ENCODE results near the gene MCRIP2.

Gene MCRIP2

GRCh38 chr16:648781-649589 lies 7.4 kb downstream of the MCRIP2 start, which contains the start of gene WDR90:
Gene WDR90, plus strand, starts transcription at chr16:649365. Its CDS starts 52 bp downstream, at chr16:649417.
- Mint-ChIP-seq H3K36me3 (no peaks in the 10 kb centered on the region), H3K4me1 (peaks cover 8% of the 10 kb centered on the region), H3K9me3 (no peaks in the 10 kb centered on the region), H3K27me3 (no peaks in the 10 kb centered on the region), H3K27ac (peak within 1 kb of the TSS; percentile 62), H3K4me3 (peak within 1 kb of the TSS; percentile 82)

- no peaks in the 10 kb centered on the region for H3K36me3 Mint-ChIP-seq
- H3K27me3 Mint-ChIP-seq, result no peaks in the 10 kb centered on the region
- no peak overlapping the region for H3K27ac Mint-ChIP-seq
- H3K4me3 Mint-ChIP-seq, result peak overlapping the region; percentile 77
- peaks cover 1% of the 10 kb centered on the region for H3K4me1 Mint-ChIP-seq
- no peaks in the 10 kb centered on the region for H3K9me3 Mint-ChIP-seq
Observed at GRCh38 chr16:649631-650030, 8.0 kb downstream of the MCRIP2 start.

- no peaks in the 10 kb centered on the region for H3K9me3 Mint-ChIP-seq
- H3K4me1 Mint-ChIP-seq, result no peaks in the 10 kb centered on the region
- H3K27ac Mint-ChIP-seq, result no peak overlapping the region
- H3K4me3 Mint-ChIP-seq, result no peak overlapping the region
- H3K27me3 Mint-ChIP-seq, result no peaks in the 10 kb centered on the region
- H3K36me3 Mint-ChIP-seq, result no peaks in the 10 kb centered on the region
Observed at GRCh38 chr16:651844-652243, 10.2 kb downstream of the MCRIP2 start.

GRCh38 chr16:652454-653305 lies 11.1 kb downstream of the MCRIP2 start:
- Mint-ChIP-seq H3K4me1 (no peaks in the 10 kb centered on the region), H3K27me3 (no peaks in the 10 kb centered on the region), H3K36me3 (no peaks in the 10 kb centered on the region), H3K4me3 (no peak overlapping the region), H3K27ac (no peak overlapping the region), H3K9me3 (no peaks in the 10 kb centered on the region)

- H3K9me3 Mint-ChIP-seq, result no peaks in the 10 kb centered on the region
- no peaks in the 10 kb centered on the region for H3K27me3 Mint-ChIP-seq
- H3K27ac Mint-ChIP-seq, result no peak overlapping the region
- no peaks in the 10 kb centered on the region for H3K4me1 Mint-ChIP-seq
- H3K36me3 Mint-ChIP-seq, result no peaks in the 10 kb centered on the region
- no peak overlapping the region for H3K4me3 Mint-ChIP-seq
Observed at GRCh38 chr16:654034-654433, 12.4 kb downstream of the MCRIP2 start.

- no peaks in the 10 kb centered on the region for H3K27me3 Mint-ChIP-seq
Observed at GRCh38 chr16:657487-657886, 15.9 kb downstream of the MCRIP2 start.

GRCh38 chr16:658679-659571 lies 17.3 kb downstream of the MCRIP2 start:
- no peak overlapping the region for H3K4me3 Mint-ChIP-seq
- no peaks in the 10 kb centered on the region for H3K9me3 Mint-ChIP-seq
- H3K36me3 Mint-ChIP-seq, result no peaks in the 10 kb centered on the region
- peaks cover 6% of the 10 kb centered on the region for H3K4me1 Mint-ChIP-seq
- H3K27me3 Mint-ChIP-seq, result no peaks in the 10 kb centered on the region
- H3K27ac Mint-ChIP-seq, result no peak overlapping the region

More at GRCh38 chr16:657487-657886, 15.9 kb downstream of the MCRIP2 start:
- H3K36me3 Mint-ChIP-seq, result no peaks in the 10 kb centered on the region
- no peak overlapping the region for H3K27ac Mint-ChIP-seq
- no peak overlapping the region for H3K4me3 Mint-ChIP-seq
- no peaks in the 10 kb centered on the region for H3K9me3 Mint-ChIP-seq
- peaks cover 6% of the 10 kb centered on the region for H3K4me1 Mint-ChIP-seq

GRCh38 chr16:659618-660017 lies 18.0 kb downstream of the MCRIP2 start:
- Mint-ChIP-seq H3K27me3 (no peaks in the 10 kb centered on the region), H3K9me3 (no peaks in the 10 kb centered on the region), H3K4me1 (peaks cover 6% of the 10 kb centered on the region), H3K4me3 (no peak overlapping the region), H3K27ac (no peak overlapping the region), H3K36me3 (no peaks in the 10 kb centered on the region)

- Mint-ChIP-seq H3K36me3 (no peaks in the 10 kb centered on the region), H3K27ac (no peak overlapping the region), H3K27me3 (no peaks in the 10 kb centered on the region), H3K4me1 (peaks cover 6% of the 10 kb centered on the region), H3K9me3 (no peaks in the 10 kb centered on the region), H3K4me3 (no peak overlapping the region)
Observed at GRCh38 chr16:660132-660458, 18.5 kb downstream of the MCRIP2 start.

GRCh38 chr16:660459-661183 lies 19.0 kb downstream of the MCRIP2 start:
- H3K4me3 Mint-ChIP-seq, result peak overlapping the region; percentile 19
- peaks cover 6% of the 10 kb centered on the region for H3K4me1 Mint-ChIP-seq
- H3K9me3 Mint-ChIP-seq, result no peaks in the 10 kb centered on the region
- H3K36me3 Mint-ChIP-seq, result no peaks in the 10 kb centered on the region
- H3K27ac Mint-ChIP-seq, result no peak overlapping the region
- H3K27me3 Mint-ChIP-seq, result no peaks in the 10 kb centered on the region

- H3K9me3 Mint-ChIP-seq, result no peaks in the 10 kb centered on the region
- peak overlapping the region; percentile 19 for H3K4me3 Mint-ChIP-seq
- no peak overlapping the region for H3K27ac Mint-ChIP-seq
- H3K27me3 Mint-ChIP-seq, result no peaks in the 10 kb centered on the region
- H3K4me1 Mint-ChIP-seq, result peaks cover 6% of the 10 kb centered on the region
- no peaks in the 10 kb centered on the region for H3K36me3 Mint-ChIP-seq
Observed at GRCh38 chr16:661184-661821, 19.7 kb downstream of the MCRIP2 start.

- Mint-ChIP-seq H3K4me1 (peaks cover 6% of the 10 kb centered on the region), H3K9me3 (no peaks in the 10 kb centered on the region), H3K4me3 (no peak overlapping the region), H3K27me3 (no peaks in the 10 kb centered on the region), H3K27ac (no peak overlapping the region), H3K36me3 (no peaks in the 10 kb centered on the region)
Observed at GRCh38 chr16:662095-662494, 20.5 kb downstream of the MCRIP2 start.

GRCh38 chr16:662597-662996 lies 21.0 kb downstream of the MCRIP2 start:
- Mint-ChIP-seq H3K9me3 (no peaks in the 10 kb centered on the region), H3K36me3 (no peaks in the 10 kb centered on the region), H3K27ac (peak overlapping the region; percentile 35), H3K4me3 (no peak overlapping the region), H3K4me1 (peaks cover 7% of the 10 kb centered on the region), H3K27me3 (no peaks in the 10 kb centered on the region)

- H3K4me1 Mint-ChIP-seq, result peaks cover 7% of the 10 kb centered on the region
- H3K4me3 Mint-ChIP-seq, result no peak overlapping the region
- no peaks in the 10 kb centered on the region for H3K9me3 Mint-ChIP-seq
- no peaks in the 10 kb centered on the region for H3K36me3 Mint-ChIP-seq
- H3K27ac Mint-ChIP-seq, result no peak overlapping the region
- H3K27me3 Mint-ChIP-seq, result no peaks in the 10 kb centered on the region
Observed at GRCh38 chr16:666572-666971, 24.9 kb downstream of the MCRIP2 start.
